ENCODE data around the gene KCNS1. TPM values are rescaled to one million over a fixed set of nuclear protein-coding genes. Genes with fewer than 3 reads are reported as not detected.

Gene KCNS1
- total and polyA plus RNA-seq, 4 donors = 0.45 to 3.0 (median 1.3) TPM

- H3K27me3 ChIP-seq (ENCODE audit: control insufficient read depth in 3 of 3, insufficient read depth in 3 of 3, low read length in 2 of 3) = no peaks in the 10 kb centered on the region
- H3K4me3 ChIP-seq = no peak overlapping the region
- H3K9me3 ChIP-seq (ENCODE audit: control insufficient read depth in 4 of 4, insufficient read depth in 3 of 4, low read length in 3 of 4) = no peaks in the 10 kb centered on the region
- ATAC-seq (ENCODE audit: insufficient read depth, low FRiP score) = no peak
- H3K27ac ChIP-seq (ENCODE audit: low read depth in 1 of 2, low read length in 1 of 2) = no peak overlapping the region
- TF ChIP-seq CTCF (IDR thresholded peaks at IDR 0.05; ENCODE audit: control extremely low read depth, extremely low read depth) = no peak
- no peak for DNase-seq
- WGBS, 2 donors = 97 to 100% methylated on average over 1 of the region's 1 CpG
- peaks cover 0 to 2% (median 0%) of the 10 kb centered on the region in 4 donors for H3K36me3 ChIP-seq (ENCODE audit: control insufficient read depth in 4 of 4, insufficient read depth in 4 of 4, low read length in 4 of 4)
- no peak overlapping the region for H3K9ac ChIP-seq (ENCODE audit: insufficient read depth in 1 of 2, low read length in 2 of 2)
- H3K4me1 ChIP-seq (ENCODE audit: control insufficient read depth in 5 of 5, insufficient read depth in 5 of 5, low read length in 5 of 5) = peaks cover 0 to 6% (median 1%) of the 10 kb centered on the region in 5 donors
Observed at GRCh38 chr20:45042978-45043377, 57.9 kb downstream of the KCNS1 start.

Other genes starting within 250 kb of the KCNS1 start
- gene YWHAB, start 215.4 kb downstream of the KCNS1 start, total RNA-seq = 100 to 1,000 TPM; 117 to 186 TPM
- 100 to 1,000 TPM in 1 of 2 donors, 10 to 100 TPM in 1; 69.0 to 133 TPM for gene YWHAB, start 215.4 kb downstream of the KCNS1 start, polyA plus RNA-seq
- gene PABPC1L, start 191.1 kb downstream of the KCNS1 start, total RNA-seq = 10 to 100 TPM; 34.5 to 56.9 TPM
- gene PABPC1L, start 191.1 kb downstream of the KCNS1 start, polyA plus RNA-seq = 10 to 100 TPM; 16.9 to 63.3 TPM
- gene TOMM34, start 140.7 kb downstream of the KCNS1 start, total RNA-seq = 10 to 100 TPM in 1 of 2 donors, 1 to 10 TPM in 1; 9.8 to 18.2 TPM
- gene TOMM34, start 140.7 kb downstream of the KCNS1 start, polyA plus RNA-seq = 10 to 100 TPM; 16.1 to 24.7 TPM
- gene STK4, start 134.6 kb downstream of the KCNS1 start, total RNA-seq = 10 to 100 TPM; 34.6 to 70.9 TPM
- gene STK4, start 134.6 kb downstream of the KCNS1 start, polyA plus RNA-seq = 10 to 100 TPM; 11.8 to 21.7 TPM
- not detected for gene WFDC5, start 14.0 kb upstream of the KCNS1 start, total RNA-seq
- gene WFDC5, start 14.0 kb upstream of the KCNS1 start, polyA plus RNA-seq = under 1 TPM; 0.11 to 0.57 TPM
- 1 to 10 TPM in 1 of 2 donors, under 1 TPM in 1; 0.85 to 2.1 TPM for gene WFDC12, start 23.3 kb upstream of the KCNS1 start, total RNA-seq
- gene WFDC12, start 23.3 kb upstream of the KCNS1 start, polyA plus RNA-seq = 1 to 10 TPM; 4.9 to 5.9 TPM
- 10 to 100 TPM; 44.9 to 90.4 TPM for gene PI3, start 73.8 kb upstream of the KCNS1 start, total RNA-seq
- gene PI3, start 73.8 kb upstream of the KCNS1 start, polyA plus RNA-seq = 100 to 1,000 TPM in 1 of 2 donors, 10 to 100 TPM in 1; 28.0 to 416 TPM
- under 1 TPM in 1 of 2 donors, not detected in 1; 0.14 TPM for gene SEMG1, start 105.9 kb upstream of the KCNS1 start, total RNA-seq
- not detected for gene SEMG1, start 105.9 kb upstream of the KCNS1 start, polyA plus RNA-seq
- gene SEMG2, start 120.2 kb upstream of the KCNS1 start, total RNA-seq = not detected
- not detected for gene SEMG2, start 120.2 kb upstream of the KCNS1 start, polyA plus RNA-seq
- gene SLPI, start 153.4 kb upstream of the KCNS1 start, total RNA-seq = 1,000 to 10,000 TPM in 1 of 2 donors, 100 to 1,000 TPM in 1; 451 to 1,312 TPM
- 1,000 to 10,000 TPM; 2,300 to 8,409 TPM for gene SLPI, start 153.4 kb upstream of the KCNS1 start, polyA plus RNA-seq
- gene RBPJL, start 205.7 kb upstream of the KCNS1 start, total RNA-seq = under 1 TPM in 1 of 2 donors, not detected in 1; 0.12 TPM
- gene RBPJL, start 205.7 kb upstream of the KCNS1 start, polyA plus RNA-seq = not detected
- gene MATN4, start 207.2 kb upstream of the KCNS1 start, total RNA-seq = under 1 TPM; 0.46 to 0.49 TPM
- gene MATN4, start 207.2 kb upstream of the KCNS1 start, polyA plus RNA-seq = under 1 TPM; 0.14 to 0.24 TPM
- 100 to 1,000 TPM; 250 to 313 TPM for gene SDC4, start 247.3 kb upstream of the KCNS1 start, total RNA-seq
- gene SDC4, start 247.3 kb upstream of the KCNS1 start, polyA plus RNA-seq = 100 to 1,000 TPM; 239 to 258 TPM